Measurements from ENCODE around the gene MLXIP.

MLXIP gene

GRCh38 chr12:122082621-122083356 is 4.2 kb downstream of the MLXIP start:
- Histone ChIP-seq H3K4me1 (ENCODE audit: low read depth, poor library complexity, severe bottlenecking) (peaks cover 38% of the 10 kb centered on the region), H3K4me3 (IDR thresholded peaks at IDR 0.05; ENCODE audit: insufficient read depth, low read depth, low read length) (no peak overlapping the region)

GRCh38 chr12:122084857-122085405 is 6.4 kb downstream of the MLXIP start:
- no peak overlapping the region for H3K4me3 ChIP-seq (IDR thresholded peaks at IDR 0.05; ENCODE audit: insufficient read depth, low read depth, low read length)
- no peak overlapping the region for H3K9ac ChIP-seq
- no peak overlapping the region for H3K27ac ChIP-seq
- peaks cover 37% of the 10 kb centered on the region; the same call in 1 of the 2 replicates for H3K79me2 ChIP-seq (ENCODE audit: insufficient read depth, low read depth)
- peaks cover 36% of the 10 kb centered on the region for H3K4me1 ChIP-seq (ENCODE audit: low read depth, poor library complexity, severe bottlenecking)
- no peak overlapping the region for H3K4me2 ChIP-seq
- TF ChIP-seq CTCF (conservative IDR thresholded peaks at IDR 0.05; ENCODE audit: low read depth, low read length) = no peak
- H3K27me3 ChIP-seq (ENCODE audit: insufficient read depth, low read depth) = no peaks in the 10 kb centered on the region
- H3K36me3 ChIP-seq (ENCODE audit: insufficient read depth) = no peaks in the 10 kb centered on the region
- H2AFZ ChIP-seq (ENCODE audit: low read depth) = no peak overlapping the region
- H4K20me1 ChIP-seq (ENCODE audit: insufficient read depth) = no peaks in the 10 kb centered on the region

More at GRCh38 chr12:122082621-122083356, 4.2 kb downstream of the MLXIP start:
- peaks cover 47% of the 10 kb centered on the region; the same call in 1 of the 2 replicates for H3K79me2 ChIP-seq (ENCODE audit: insufficient read depth, low read depth)
- H3K4me2 ChIP-seq = peak overlapping the region; percentile 94; the same call in 1 of the 2 replicates
- no peaks in the 10 kb centered on the region for H4K20me1 ChIP-seq (ENCODE audit: insufficient read depth)
- no peaks in the 10 kb centered on the region for H3K36me3 ChIP-seq (ENCODE audit: insufficient read depth)
- no peaks in the 10 kb centered on the region for H3K27me3 ChIP-seq (ENCODE audit: insufficient read depth, low read depth)
- TF ChIP-seq CTCF (conservative IDR thresholded peaks at IDR 0.05; ENCODE audit: low read depth, low read length) = no peak
- no peak overlapping the region; the same call in 1 of the 2 replicates for H3K9ac ChIP-seq
- H2AFZ ChIP-seq (ENCODE audit: low read depth) = no peak overlapping the region
- peak overlapping the region; percentile 35; the same call in 1 of the 2 replicates for H3K27ac ChIP-seq

- Histone ChIP-seq H4K20me1 (ENCODE audit: insufficient read depth) (no peaks in the 10 kb centered on the region), H2AFZ (ENCODE audit: low read depth) (no peak overlapping the region), H3K27me3 (ENCODE audit: insufficient read depth, low read depth) (no peaks in the 10 kb centered on the region), H3K4me2 (no peak overlapping the region), H3K4me1 (ENCODE audit: low read depth, poor library complexity, severe bottlenecking) (peaks cover 34% of the 10 kb centered on the region), H3K79me2 (ENCODE audit: insufficient read depth, low read depth) (peaks cover 31% of the 10 kb centered on the region; the same call in 1 of the 2 replicates), H3K36me3 (ENCODE audit: insufficient read depth) (no peaks in the 10 kb centered on the region), H3K4me3 (IDR thresholded peaks at IDR 0.05; ENCODE audit: insufficient read depth, low read depth, low read length) (no peak overlapping the region), H3K9ac (no peak overlapping the region), H3K27ac (no peak overlapping the region)
- TF ChIP-seq CTCF (conservative IDR thresholded peaks at IDR 0.05; ENCODE audit: low read depth, low read length) = no peak
Measured at GRCh38 chr12:122085591-122085990, 7.0 kb downstream of the MLXIP start.

GRCh38 chr12:122086116-122086515 is 7.6 kb downstream of the MLXIP start:
- no peaks in the 10 kb centered on the region for H3K27me3 ChIP-seq (ENCODE audit: insufficient read depth, low read depth)
- peaks cover 28% of the 10 kb centered on the region for H3K4me1 ChIP-seq (ENCODE audit: low read depth, poor library complexity, severe bottlenecking)
- H3K27ac ChIP-seq = no peak overlapping the region
- H2AFZ ChIP-seq (ENCODE audit: low read depth) = no peak overlapping the region
- no peaks in the 10 kb centered on the region for H4K20me1 ChIP-seq (ENCODE audit: insufficient read depth)
- no peak overlapping the region for H3K4me3 ChIP-seq (IDR thresholded peaks at IDR 0.05; ENCODE audit: insufficient read depth, low read depth, low read length)
- H3K36me3 ChIP-seq (ENCODE audit: insufficient read depth) = no peaks in the 10 kb centered on the region
- no peak overlapping the region for H3K4me2 ChIP-seq
- TF ChIP-seq CTCF (conservative IDR thresholded peaks at IDR 0.05; ENCODE audit: low read depth, low read length) = no peak
- peaks cover 25% of the 10 kb centered on the region; the same call in 1 of the 2 replicates for H3K79me2 ChIP-seq (ENCODE audit: insufficient read depth, low read depth)
- H3K9ac ChIP-seq = no peak overlapping the region
